ENCODE results near the gene ANKRD66.

ANKRD66 gene

GRCh38 chr6:46729787-46730326 is 16.9 kb upstream of the ANKRD66 start:
- H2BK5ac ChIP-seq (ENCODE audit: low read length) = no peak overlapping the region
- no peak overlapping the region for H3K27ac ChIP-seq (replicated peaks; ENCODE audit: low read length)
- no peaks in the 10 kb centered on the region for H3K79me1 ChIP-seq (ENCODE audit: low read depth, low read length)
- H3K4ac ChIP-seq (ENCODE audit: low read length) = no peak overlapping the region
- H2BK12ac ChIP-seq (ENCODE audit: low read length) = no peak overlapping the region
- no peak overlapping the region for H3K18ac ChIP-seq (ENCODE audit: low read length)
- H2AK5ac ChIP-seq (ENCODE audit: low read depth, low read length) = no peak overlapping the region
- no peak overlapping the region for H2BK15ac ChIP-seq (ENCODE audit: low read length)
- no CpG with 5 or more reads among the region's 1 CpG for WGBS, 2 donors (ENCODE audit: extremely low coverage in 2 of 2, insufficient read length in 2 of 2, insufficient replicate concordance in 1 of 2)
- H3K4me1 ChIP-seq (ENCODE audit: control insufficient read depth in 2 of 2, insufficient read depth in 1 of 2, low read depth in 1 of 2, low read length in 2 of 2) = no peaks in the 10 kb centered on the region
- H3K14ac ChIP-seq (ENCODE audit: low read length) = no peak overlapping the region
- H4K8ac ChIP-seq (ENCODE audit: low read depth, low read length) = no peak overlapping the region
- H4K91ac ChIP-seq (ENCODE audit: low read depth, low read length, poor library complexity) = no peak overlapping the region
- no peak overlapping the region for H2BK120ac ChIP-seq (ENCODE audit: low read depth, low read length)
- no peak overlapping the region for H2AFZ ChIP-seq (ENCODE audit: low read length)
- H3K36me3 ChIP-seq (replicated peaks in 1 of 2; ENCODE audit: control insufficient read depth in 2 of 2, insufficient read depth in 2 of 2, low read length in 2 of 2) = no peaks in the 10 kb centered on the region
- no peak overlapping the region for H3K23ac ChIP-seq (ENCODE audit: low read depth, low read length, poor library complexity)
- H3K9ac ChIP-seq (ENCODE audit: low read depth, low read length, poor library complexity) = no peak overlapping the region
- no peak overlapping the region for H3K4me3 ChIP-seq (ENCODE audit: low read length in 2 of 2)
- H3K9me3 ChIP-seq (replicated peaks in 1 of 2; ENCODE audit: control insufficient read depth in 2 of 2, insufficient read depth in 1 of 2, low read depth in 1 of 2, low read length in 2 of 2) = no peaks in the 10 kb centered on the region
- DNase-seq (ENCODE audit: low spot score) = no peak
- peaks cover 0 to 28% (median 0%) of the 10 kb centered on the region in 3 experiments for H3K27me3 ChIP-seq (ENCODE audit: control insufficient read depth in 3 of 3, insufficient read depth in 3 of 3, low read depth in 1 of 3, low read length in 3 of 3)
- H3K4me2 ChIP-seq (ENCODE audit: insufficient read depth, low read length, poor library complexity, severe bottlenecking) = no peak overlapping the region

GRCh38 chr6:46730921-46731461 is 15.7 kb upstream of the ANKRD66 start:
- Histone ChIP-seq H3K23ac (ENCODE audit: low read depth, low read length, poor library complexity) (no peak overlapping the region), H3K27ac (replicated peaks; ENCODE audit: low read length) (no peak overlapping the region), H2AK5ac (ENCODE audit: low read depth, low read length) (no peak overlapping the region), H2BK15ac (ENCODE audit: low read length) (no peak overlapping the region), H3K4me2 (ENCODE audit: insufficient read depth, low read length, poor library complexity, severe bottlenecking) (no peak overlapping the region), H3K79me1 (ENCODE audit: low read depth, low read length) (no peaks in the 10 kb centered on the region), H4K91ac (ENCODE audit: low read depth, low read length, poor library complexity) (no peak overlapping the region), H3K14ac (ENCODE audit: low read length) (no peak overlapping the region), H3K36me3 (replicated peaks in 1 of 2; ENCODE audit: control insufficient read depth in 2 of 2, insufficient read depth in 2 of 2, low read length in 2 of 2) (no peaks in the 10 kb centered on the region), H4K8ac (ENCODE audit: low read depth, low read length) (no peak overlapping the region), H2BK120ac (ENCODE audit: low read depth, low read length) (no peak overlapping the region), H3K27me3 (ENCODE audit: control insufficient read depth in 3 of 3, insufficient read depth in 3 of 3, low read depth in 1 of 3, low read length in 3 of 3) (peaks cover 0 to 39% (median 4%) of the 10 kb centered on the region in 3 experiments), H2AFZ (ENCODE audit: low read length) (no peak overlapping the region), H3K4ac (ENCODE audit: low read length) (no peak overlapping the region), H3K9me3 (replicated peaks in 1 of 2; ENCODE audit: control insufficient read depth in 2 of 2, insufficient read depth in 1 of 2, low read depth in 1 of 2, low read length in 2 of 2) (no peaks in the 10 kb centered on the region), H3K9ac (ENCODE audit: low read depth, low read length, poor library complexity) (no peak overlapping the region), H3K18ac (ENCODE audit: low read length) (no peak overlapping the region), H2BK12ac (ENCODE audit: low read length) (no peak overlapping the region), H2BK5ac (ENCODE audit: low read length) (no peak overlapping the region), H3K4me3 (ENCODE audit: low read length in 2 of 2) (no peak overlapping the region), H3K4me1 (ENCODE audit: control insufficient read depth in 2 of 2, insufficient read depth in 1 of 2, low read depth in 1 of 2, low read length in 2 of 2) (peaks cover 2 to 3% of the 10 kb centered on the region in 2 donors)
- no peak for DNase-seq (ENCODE audit: low spot score)
- no CpG with 5 or more reads among the region's 4 CpGs for WGBS, 2 donors (ENCODE audit: extremely low coverage in 2 of 2, insufficient read length in 2 of 2, insufficient replicate concordance in 1 of 2)

- Histone ChIP-seq H2AFZ (ENCODE audit: low read length) (no peak overlapping the region), H4K8ac (ENCODE audit: low read depth, low read length) (no peak overlapping the region), H3K27me3 (ENCODE audit: control insufficient read depth in 3 of 3, insufficient read depth in 3 of 3, low read depth in 1 of 3, low read length in 3 of 3) (peaks cover 0 to 57% (median 9%) of the 10 kb centered on the region in 3 experiments), H3K4me2 (ENCODE audit: insufficient read depth, low read length, poor library complexity, severe bottlenecking) (no peak overlapping the region), H2BK5ac (ENCODE audit: low read length) (no peak overlapping the region), H2BK12ac (ENCODE audit: low read length) (no peak overlapping the region), H3K9me3 (replicated peaks in 1 of 2; ENCODE audit: control insufficient read depth in 2 of 2, insufficient read depth in 1 of 2, low read depth in 1 of 2, low read length in 2 of 2) (no peaks in the 10 kb centered on the region), H2BK15ac (ENCODE audit: low read length) (no peak overlapping the region), H3K79me1 (ENCODE audit: low read depth, low read length) (no peaks in the 10 kb centered on the region), H3K23ac (ENCODE audit: low read depth, low read length, poor library complexity) (no peak overlapping the region), H2BK120ac (ENCODE audit: low read depth, low read length) (no peak overlapping the region), H3K36me3 (replicated peaks in 1 of 2; ENCODE audit: control insufficient read depth in 2 of 2, insufficient read depth in 2 of 2, low read length in 2 of 2) (no peaks in the 10 kb centered on the region), H3K27ac (replicated peaks; ENCODE audit: low read length) (no peak overlapping the region), H3K4ac (ENCODE audit: low read length) (no peak overlapping the region), H3K4me1 (ENCODE audit: control insufficient read depth in 2 of 2, insufficient read depth in 1 of 2, low read depth in 1 of 2, low read length in 2 of 2) (peaks cover 2 to 3% of the 10 kb centered on the region in 2 donors), H3K14ac (ENCODE audit: low read length) (no peak overlapping the region), H4K91ac (ENCODE audit: low read depth, low read length, poor library complexity) (no peak overlapping the region), H3K4me3 (ENCODE audit: low read length in 2 of 2) (no peak overlapping the region), H3K18ac (ENCODE audit: low read length) (peak overlapping the region; percentile 42), H2AK5ac (ENCODE audit: low read depth, low read length) (no peak overlapping the region), H3K9ac (ENCODE audit: low read depth, low read length, poor library complexity) (peak overlapping the region; percentile 13)
- WGBS, 2 donors (ENCODE audit: extremely low coverage in 2 of 2, insufficient read length in 2 of 2, insufficient replicate concordance in 1 of 2) = no CpG with 5 or more reads among the region's 2 CpGs
- DNase-seq (ENCODE audit: low spot score) = no peak
These were observed 13.4 kb upstream of the ANKRD66 start for GRCh38 chr6:46733341-46733801.

- Histone ChIP-seq H3K4ac (ENCODE audit: low read length) (no peak within 1 kb of the TSS), H4K8ac (ENCODE audit: low read depth, low read length) (no peak within 1 kb of the TSS)
These were observed 11.6 kb upstream of the ANKRD66 start, which contains the start of gene PLA2G7 for GRCh38 chr6:46734867-46735719. Gene PLA2G7, minus strand, starts transcription at chr6:46735375. Its CDS starts 12,484 bp downstream, at chr6:46722891.

More at GRCh38 chr6:46734867-46735719, 11.6 kb upstream of the ANKRD66 start, which contains the start of gene PLA2G7:
- Histone ChIP-seq H3K14ac (ENCODE audit: low read length) (peak within 1 kb of the TSS; percentile 60), H4K91ac (ENCODE audit: low read depth, low read length, poor library complexity) (peak within 1 kb of the TSS; percentile 88), H3K27ac (replicated peaks; ENCODE audit: low read length) (no peak within 1 kb of the TSS), H2BK120ac (ENCODE audit: low read depth, low read length) (peak within 1 kb of the TSS; percentile 64), H3K9ac (ENCODE audit: low read depth, low read length, poor library complexity) (peak within 1 kb of the TSS; percentile 93), H3K36me3 (replicated peaks in 1 of 2; ENCODE audit: control insufficient read depth in 2 of 2, insufficient read depth in 2 of 2, low read length in 2 of 2) (no peaks in the 10 kb centered on the region), H3K18ac (ENCODE audit: low read length) (peak within 1 kb of the TSS; percentile 97), H2BK15ac (ENCODE audit: low read length) (peak within 1 kb of the TSS; percentile 79), H2AK5ac (ENCODE audit: low read depth, low read length) (no peak within 1 kb of the TSS), H2AFZ (ENCODE audit: low read length) (peak within 1 kb of the TSS; percentile 92), H3K9me3 (replicated peaks in 1 of 2; ENCODE audit: control insufficient read depth in 2 of 2, insufficient read depth in 1 of 2, low read depth in 1 of 2, low read length in 2 of 2) (no peaks in the 10 kb centered on the region), H3K4me1 (ENCODE audit: control insufficient read depth in 2 of 2, insufficient read depth in 1 of 2, low read depth in 1 of 2, low read length in 2 of 2) (peaks cover 2 to 3% of the 10 kb centered on the region in 2 donors), H3K79me1 (ENCODE audit: low read depth, low read length) (no peaks in the 10 kb centered on the region), H3K23ac (ENCODE audit: low read depth, low read length, poor library complexity) (peak within 1 kb of the TSS; percentile 17), H3K4me2 (ENCODE audit: insufficient read depth, low read length, poor library complexity, severe bottlenecking) (peak within 1 kb of the TSS; percentile 90), H2BK5ac (ENCODE audit: low read length) (peak within 1 kb of the TSS; percentile 55), H2BK12ac (ENCODE audit: low read length) (peak within 1 kb of the TSS; percentile 30), H3K27me3 (ENCODE audit: control insufficient read depth in 3 of 3, insufficient read depth in 3 of 3, low read depth in 1 of 3, low read length in 3 of 3) (peaks cover 0 to 57% (median 9%) of the 10 kb centered on the region in 3 experiments), H3K4me3 (ENCODE audit: low read length in 2 of 2) (peak within 1 kb of the TSS; percentile 20 to 90)
- WGBS, 2 donors (ENCODE audit: extremely low coverage in 2 of 2, insufficient read length in 2 of 2, insufficient replicate concordance in 1 of 2) = no CpG with 5 or more reads among the region's 73 CpGs
- peak; percentile 60 for DNase-seq (ENCODE audit: low spot score)

Measured in neuronal stem cell (in vitro differentiated cells).